Peyer's patch (tissue), 4 donors: ENCODE data around the gene CFAP99. TPM values are rescaled to one million over a fixed set of nuclear protein-coding genes. Genes with fewer than 3 reads are reported as not detected.
"Not testable (repeated sequence)": the region's sequence is repeated elsewhere in the genome, so short reads cannot be mapped to it uniquely, and the experiment has no call there.

Source experiments
- DNase-seq, 3 donors: peaks; one replicate each; pipeline ENCODE4 v3.0.0-alpha.2; 2017 to 2019
- H3K27ac ChIP-seq, 4 donors: fragments of 200-600 bp; sonication (generic); one replicate each; pipeline ENCODE4 v1.5.1; 2016 to 2019
- H3K27me3 ChIP-seq, 2 donors: fragments of 200-600 bp; sonication (generic); one replicate each; pipeline ENCODE4 v1.5.1; 2019
- H3K36me3 ChIP-seq, 3 donors: fragments of 200-600 bp; sonication (generic); one replicate each; pipeline ENCODE4 v1.5.1; 2016 to 2019
- H3K4me1 ChIP-seq, 4 donors: fragments of 200-600 bp; sonication (generic); one replicate each; pipeline ENCODE4 v1.5.1; 2016 to 2019
- H3K4me3 ChIP-seq, 4 donors: fragments of 200-600 bp; sonication (generic); 1 replicate in 3 of 4; 2 replicates in 1 of 4; pipeline ENCODE4 v1.5.1; 2016 to 2019; ENCODE audit warnings: mild to moderate bottlenecking in 1 of 4
- H3K9me3 ChIP-seq, 4 donors: fragments of 200-600 bp; sonication (generic); one replicate each; pipeline ENCODE4 v1.5.1; 2016 to 2019; ENCODE audit warnings: mild to moderate bottlenecking in 1 of 4
- CTCF ChIP-seq, 6 experiments: fragments of 450-650 bp in 4 of 6; fragments of 200-600 bp in 2 of 6; sonication (generic) in 1 of 6; IDR thresholded peaks; one replicate each; pipeline ENCODE4 v1.5.1; 2017 to 2019; ENCODE audit warnings: antibody characterized with exemption in 6 of 6, mild to moderate bottlenecking in 3 of 6, moderate library complexity in 1 of 6
- POLR2A ChIP-seq, 2 donors: fragments of 450-650 bp; IDR thresholded peaks; one replicate each; pipeline ENCODE4 v1.5.1; 2017; ENCODE audit warnings: antibody characterized with exemption in 2 of 2, mild to moderate bottlenecking in 2 of 2, moderate library complexity in 2 of 2
- total RNA-seq, 4 donors: library from RNA; depleted of rRNA; stranded (reverse); fragments of >200 nt; gene quantifications; one replicate each; pipeline ENCODE4 v1.1.0, GENCODE V29; 2016

CFAP99 gene
- total RNA-seq, 4 donors from 2014 or later: 0.80 to 1.2 TPM; not detected in 2

GRCh38 chr4:2459589-2460349, 41.0 kb downstream of the CFAP99 start:
- no peaks in the 10 kb centered on the region for H3K36me3 ChIP-seq
- H3K27me3 ChIP-seq: no peaks in the 10 kb centered on the region
- no peaks in the 10 kb centered on the region for H3K9me3 ChIP-seq
- H3K27ac ChIP-seq: no peak overlapping the region
- no peak for DNase-seq
- H3K4me3 ChIP-seq: no peak overlapping the region
- peaks cover 2 to 14% (median 6%) of the 10 kb centered on the region in 4 donors for H3K4me1 ChIP-seq
- no peak for TF ChIP-seq POLR2A (IDR thresholded peaks at IDR 0.05)
- no peak for TF ChIP-seq CTCF (IDR thresholded peaks at IDR 0.05)

GRCh38 chr4:2461246-2461960, 42.6 kb downstream of the CFAP99 start:
- Histone ChIP-seq H3K9me3 (no peaks in the 10 kb centered on the region), H3K4me3 (no peak overlapping the region), H3K36me3 (no peaks in the 10 kb centered on the region), H3K4me1 (peaks cover 2 to 14% (median 6%) of the 10 kb centered on the region in 4 donors), H3K27me3 (no peaks in the 10 kb centered on the region), H3K27ac (no peak overlapping the region)
- TF ChIP-seq CTCF (IDR thresholded peaks at IDR 0.05) (no peak), POLR2A (IDR thresholded peaks at IDR 0.05) (no peak)
- DNase-seq: peak in 1 of 3 donors; percentile 34

- peak overlapping the region in 3 of 4 donors; percentile 33 to 65 (median 39) for H3K27ac ChIP-seq
- H3K36me3 ChIP-seq: no peaks in the 10 kb centered on the region
- TF ChIP-seq CTCF (IDR thresholded peaks at IDR 0.05): peak; percentile 6 to 64 (median 56)
- TF ChIP-seq POLR2A (IDR thresholded peaks at IDR 0.05): no peak
- no peaks in the 10 kb centered on the region for H3K27me3 ChIP-seq
- peak overlapping the region; percentile 48 to 73 (median 64) for H3K4me3 ChIP-seq
- peak; percentile 61 to 82 (median 77) for DNase-seq
- peaks cover 2 to 14% (median 6%) of the 10 kb centered on the region in 4 donors for H3K4me1 ChIP-seq
- no peaks in the 10 kb centered on the region for H3K9me3 ChIP-seq
Observed at GRCh38 chr4:2462218-2462991, 43.6 kb downstream of the CFAP99 start.

- no peaks in the 10 kb centered on the region for H3K27me3 ChIP-seq
- no peaks in the 10 kb centered on the region for H3K9me3 ChIP-seq
- peak in 1 of 3 donors; percentile 43 for DNase-seq
- no peaks in the 10 kb centered on the region for H3K36me3 ChIP-seq
- H3K27ac ChIP-seq: peak overlapping the region in 3 of 4 donors; percentile 33 to 65 (median 39)
- TF ChIP-seq POLR2A (IDR thresholded peaks at IDR 0.05) (no peak), CTCF (IDR thresholded peaks at IDR 0.05) (no peak)
- peak overlapping the region; percentile 48 to 73 (median 64) for H3K4me3 ChIP-seq
- peaks cover 2 to 21% (median 6%) of the 10 kb centered on the region in 4 donors for H3K4me1 ChIP-seq
Observed at GRCh38 chr4:2462992-2463762, 44.4 kb downstream of the CFAP99 start.

- no peaks in the 10 kb centered on the region for H3K9me3 ChIP-seq
- H3K4me3 ChIP-seq: no peak overlapping the region
- no peaks in the 10 kb centered on the region for H3K27me3 ChIP-seq
- TF ChIP-seq POLR2A (IDR thresholded peaks at IDR 0.05) (no peak), CTCF (IDR thresholded peaks at IDR 0.05) (no peak)
- no peak overlapping the region for H3K27ac ChIP-seq
- no peaks in the 10 kb centered on the region for H3K36me3 ChIP-seq
- DNase-seq: peak in 1 of 3 donors; percentile 18
- peaks cover 2 to 22% (median 7%) of the 10 kb centered on the region in 4 donors for H3K4me1 ChIP-seq
Observed at GRCh38 chr4:2465032-2465431, 46.3 kb downstream of the CFAP99 start.

GRCh38 chr4:2465544-2465943, 46.8 kb downstream of the CFAP99 start:
- H3K9me3 ChIP-seq, H3K36me3 ChIP-seq, H3K27me3 ChIP-seq, H3K4me3 ChIP-seq, H3K27ac ChIP-seq, DNase-seq: not testable (repeated sequence)
- H3K4me1 ChIP-seq: peaks cover 2 to 27% (median 9%) of the 10 kb centered on the region in 4 donors
